Activated CD4-positive, alpha-beta T cell treated with anti-CD3 and anti-CD28 coated beads, Interleukin-2, Interleukin-4, amounts not matched to agents 100 ng/mL and 50 ng/mL, durations not matched to agents 16 hours and 8 hours (primary cell): ENCODE data around the gene PLB1.

Source experiments
- DNase-seq: peaks from one replicate; pipeline ENCODE4 v3.0.0-alpha.2; 2020; ENCODE audit warnings: low spot score

PLB1 gene

DNA sequence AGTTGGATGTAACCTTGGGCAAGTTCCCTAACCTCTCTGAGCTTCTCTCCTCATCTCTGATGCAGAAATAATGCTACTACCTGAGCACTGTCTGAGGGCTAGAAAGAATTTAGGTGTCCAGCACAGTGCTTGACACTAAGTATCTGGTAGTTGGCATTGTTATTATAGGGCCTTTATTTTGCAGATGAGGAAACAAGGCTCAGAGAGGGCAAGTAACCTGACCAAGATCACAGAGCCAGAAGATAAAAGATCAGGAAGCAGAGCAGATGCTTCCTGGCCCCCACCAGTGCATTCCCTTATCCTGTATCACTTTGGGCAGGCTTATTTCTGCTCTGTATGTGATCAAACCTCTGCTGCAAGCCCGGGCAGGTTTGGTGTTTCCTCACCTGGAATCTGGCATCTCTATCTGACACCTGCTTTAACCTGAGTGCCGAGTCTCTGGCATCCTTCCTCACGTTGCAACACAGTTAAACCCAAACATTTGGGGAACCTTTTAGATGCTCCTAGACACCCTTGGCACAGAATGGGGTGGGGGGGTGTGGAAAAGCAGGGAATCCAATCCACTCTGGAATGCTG is 69.9 kb downstream of the PLB1 start:
- no peak for DNase-seq

DNA sequence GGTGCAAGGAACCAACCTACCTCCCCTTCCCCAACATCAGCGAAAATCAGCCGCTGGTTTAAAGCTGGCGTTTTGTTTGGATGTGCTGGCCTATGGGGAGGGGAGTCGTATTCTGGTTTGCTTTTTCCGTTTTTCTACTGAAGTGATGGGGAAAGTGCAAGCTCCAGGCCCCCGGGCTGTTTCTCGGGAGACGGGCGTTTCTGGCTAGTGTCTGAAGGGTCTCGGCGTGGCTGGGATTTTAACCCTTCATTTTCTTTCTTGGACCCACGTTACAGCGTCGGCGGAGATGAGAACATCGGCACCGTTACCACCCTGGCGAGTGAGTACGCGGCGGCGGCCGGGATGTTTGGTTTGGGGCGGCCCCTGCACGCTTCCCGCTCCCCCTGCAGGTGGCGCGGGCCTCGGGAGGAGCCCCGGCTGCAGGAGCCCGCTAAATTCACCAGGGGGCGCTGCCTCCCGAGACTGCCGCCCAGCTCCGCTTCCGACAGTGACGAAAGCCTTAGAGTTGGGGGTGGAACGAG is 70.7 kb downstream of the PLB1 start:
- peak; percentile 93 for DNase-seq

DNA sequence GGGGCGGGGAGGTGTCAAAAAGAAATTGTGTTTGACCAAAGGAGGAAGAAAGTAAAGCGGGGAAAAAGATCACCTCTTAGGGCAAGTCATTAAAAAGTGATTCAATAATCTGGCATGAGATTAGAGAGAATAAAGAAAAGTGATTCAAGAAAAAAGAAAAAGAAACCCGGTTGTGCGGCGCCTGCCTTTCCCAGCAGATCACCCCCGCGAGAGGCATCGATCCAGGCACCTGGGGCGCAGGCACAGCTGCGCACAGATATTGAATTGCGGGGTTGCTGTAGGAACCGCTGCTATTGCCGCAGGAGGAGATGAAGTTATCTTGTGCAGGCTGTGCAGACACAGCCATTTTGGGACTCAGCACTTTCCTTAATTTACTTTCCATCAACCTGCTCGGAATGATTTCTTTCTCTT is 71.2 kb downstream of the PLB1 start:
- DNase-seq = no peak

DNA sequence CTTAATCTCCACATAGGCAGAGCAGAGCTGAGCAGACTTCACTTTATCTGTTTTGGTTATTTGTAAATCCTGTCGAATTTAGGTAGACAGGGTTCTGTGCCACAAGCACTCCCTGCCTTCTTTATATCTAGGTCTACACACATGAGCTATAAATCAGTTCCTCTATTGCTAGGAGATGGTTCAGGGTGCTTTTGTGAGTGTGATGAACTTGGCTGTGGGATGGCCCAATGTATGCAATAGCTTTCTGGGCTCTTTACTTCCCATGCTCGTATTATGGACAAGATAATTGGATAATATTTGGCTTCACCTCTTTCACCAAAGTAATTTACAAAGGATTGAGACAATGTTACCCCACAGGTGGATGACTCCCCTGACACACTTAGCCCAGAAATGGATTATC is 72.2 kb downstream of the PLB1 start:
- DNase-seq = no peak

DNA sequence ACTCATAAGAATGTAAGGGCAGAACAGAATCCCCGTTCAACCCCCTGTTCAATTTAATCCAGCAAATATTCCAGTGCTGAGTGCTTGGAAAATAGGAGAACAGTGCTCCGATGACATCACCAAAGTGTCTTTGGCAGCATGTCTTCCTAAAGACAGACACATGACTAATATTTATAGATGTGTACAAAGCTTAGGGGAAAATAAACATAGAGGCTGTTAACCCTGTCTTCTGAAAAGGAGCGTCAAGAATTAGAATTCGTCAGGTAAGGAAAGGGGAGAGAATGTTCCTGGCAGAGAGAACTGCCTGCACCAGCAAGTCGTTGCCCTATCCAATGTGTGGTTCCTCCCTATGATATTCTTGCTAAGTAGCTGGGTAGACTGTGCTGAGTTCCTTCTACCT is 72.7 kb downstream of the PLB1 start:
- DNase-seq = no peak

DNA sequence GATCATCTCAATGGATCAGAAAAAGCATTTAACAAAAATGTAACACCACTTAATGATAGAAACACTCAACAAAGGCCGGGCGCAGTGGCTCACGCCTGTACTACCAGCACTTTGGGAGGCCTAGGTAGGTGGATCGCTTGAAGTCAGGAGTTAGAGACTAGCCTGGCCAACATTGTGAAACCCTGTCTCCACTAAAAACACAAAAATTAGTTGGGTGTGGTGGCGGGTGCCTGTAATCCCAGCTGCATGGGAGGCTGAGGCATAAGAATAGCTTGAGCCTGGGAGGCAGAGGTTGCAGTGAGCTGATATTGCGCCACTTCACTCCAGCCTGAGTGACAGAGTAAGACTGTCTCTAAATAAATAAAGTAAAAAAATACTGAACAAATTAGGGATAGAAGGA is 74.6 kb downstream of the PLB1 start:
- no peak for DNase-seq

DNA sequence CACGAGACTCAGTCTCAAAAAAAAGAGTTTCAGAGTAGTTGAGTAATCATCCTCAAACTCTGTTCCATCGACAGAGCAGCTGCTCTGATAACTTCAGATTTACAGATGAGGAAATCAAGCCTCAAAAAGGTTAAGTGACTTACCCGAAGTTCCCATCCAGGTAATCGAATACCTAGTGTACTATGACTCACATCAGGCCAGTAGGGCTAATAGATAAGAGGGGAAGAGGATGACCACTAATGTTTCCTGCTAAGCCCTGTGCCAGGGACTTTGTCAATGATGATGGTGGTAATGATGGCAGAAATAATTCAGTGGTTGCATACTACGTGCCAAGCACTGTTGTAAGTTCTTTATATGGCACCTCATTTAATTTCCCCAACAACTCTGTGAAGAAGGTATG is 80.9 kb downstream of the PLB1 start:
- DNase-seq = no peak

DNA sequence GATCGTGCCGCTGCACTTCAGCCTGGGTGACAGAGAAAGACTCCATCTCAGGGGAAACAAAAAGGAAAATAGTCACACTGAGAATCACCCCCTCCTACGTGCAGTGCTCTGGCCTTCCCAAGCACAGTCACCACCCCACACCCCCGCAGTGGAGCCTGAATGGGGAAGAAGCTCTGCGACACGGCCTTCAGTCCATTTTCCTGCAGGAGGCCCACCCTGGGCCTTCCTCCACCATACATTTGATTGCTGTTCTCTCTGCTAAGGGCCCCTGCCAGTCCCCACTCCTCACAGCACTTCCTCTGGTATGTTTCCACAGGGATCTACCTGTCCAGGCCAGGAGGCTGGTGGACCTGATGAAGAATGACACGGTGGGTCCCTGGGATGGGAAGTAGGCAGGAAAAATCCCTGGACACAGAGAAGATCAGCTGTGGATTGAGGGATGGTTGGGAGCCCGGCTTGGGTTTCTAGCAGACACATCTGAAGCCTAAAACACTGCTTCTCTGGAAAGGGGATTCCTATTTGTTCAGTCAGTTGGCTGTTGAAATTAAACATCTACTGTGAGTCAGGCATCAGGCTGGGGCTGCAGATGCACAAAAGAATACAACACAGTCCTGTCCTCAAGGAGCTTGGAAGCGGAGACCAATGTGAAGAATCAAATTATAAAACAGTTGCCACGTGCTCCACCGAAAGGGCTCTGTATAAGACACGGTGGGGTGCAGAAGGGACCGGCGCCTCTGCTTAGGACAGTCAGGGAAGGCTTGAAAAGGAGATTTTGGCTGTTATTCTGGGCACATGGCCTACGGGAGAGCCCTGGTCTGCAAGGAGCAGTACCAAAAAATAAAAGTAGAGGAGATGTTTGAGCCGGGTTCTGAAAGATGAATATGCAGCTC is 82.2 kb downstream of the PLB1 start:
- DNase-seq = no peak

DNA sequence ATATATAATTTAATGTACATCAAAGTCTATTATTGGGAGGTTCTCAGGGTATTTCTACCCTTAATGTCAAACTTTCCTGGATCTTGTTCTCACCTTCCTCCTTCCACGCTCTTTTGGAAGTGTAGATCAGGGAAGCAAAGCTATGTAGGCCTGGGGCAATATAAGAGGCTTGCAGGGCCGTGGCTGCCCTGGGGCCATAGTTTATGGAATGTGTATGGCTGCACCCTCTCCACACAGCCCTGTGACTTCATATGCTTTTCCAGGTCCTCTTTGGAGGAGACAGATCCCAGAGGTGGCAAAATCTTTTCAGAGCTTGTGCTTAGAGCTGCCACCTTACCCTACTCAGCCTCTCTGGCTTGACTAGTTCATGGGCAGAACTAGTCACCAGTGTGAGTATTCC is 82.9 kb downstream of the PLB1 start:
- no peak for DNase-seq

DNA sequence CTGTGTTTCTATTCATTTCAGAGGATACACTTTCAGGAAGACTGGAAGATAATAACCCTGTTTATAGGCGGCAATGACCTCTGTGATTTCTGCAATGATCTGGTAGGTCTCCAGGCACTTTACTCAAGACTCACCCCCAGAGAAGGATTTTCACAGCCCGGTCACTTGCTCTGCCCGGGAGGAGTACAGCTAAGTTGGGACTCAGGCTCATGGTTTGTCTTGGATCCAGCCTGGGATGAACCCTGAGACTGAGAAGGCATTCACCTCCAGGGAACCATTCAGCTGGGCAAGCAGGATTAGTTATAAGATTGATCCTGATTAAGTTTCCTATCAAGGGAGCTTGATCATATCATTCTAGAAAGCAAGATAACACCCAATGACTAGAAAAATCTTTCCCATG is 83.7 kb downstream of the PLB1 start:
- no peak for DNase-seq

DNA sequence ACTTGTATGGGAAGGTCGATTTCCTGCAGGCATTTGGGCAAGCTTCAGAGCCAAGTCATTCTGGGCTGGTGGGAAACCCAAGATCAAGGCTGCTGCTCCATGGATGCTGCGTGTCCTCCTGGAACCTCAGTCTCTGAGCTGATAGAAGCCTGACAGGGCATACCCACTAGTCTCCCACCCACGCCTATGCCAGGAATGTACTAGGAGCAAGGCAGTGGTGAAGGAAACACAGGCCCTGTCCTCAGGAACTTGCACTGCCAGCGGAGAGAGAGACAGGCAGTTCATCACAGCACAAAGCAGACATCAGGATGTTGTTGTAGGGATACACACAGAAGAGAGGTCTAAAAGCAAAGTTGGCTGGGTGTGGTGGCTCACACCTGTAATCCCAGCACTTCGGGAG is 84.2 kb downstream of the PLB1 start:
- DNase-seq = no peak

DNA sequence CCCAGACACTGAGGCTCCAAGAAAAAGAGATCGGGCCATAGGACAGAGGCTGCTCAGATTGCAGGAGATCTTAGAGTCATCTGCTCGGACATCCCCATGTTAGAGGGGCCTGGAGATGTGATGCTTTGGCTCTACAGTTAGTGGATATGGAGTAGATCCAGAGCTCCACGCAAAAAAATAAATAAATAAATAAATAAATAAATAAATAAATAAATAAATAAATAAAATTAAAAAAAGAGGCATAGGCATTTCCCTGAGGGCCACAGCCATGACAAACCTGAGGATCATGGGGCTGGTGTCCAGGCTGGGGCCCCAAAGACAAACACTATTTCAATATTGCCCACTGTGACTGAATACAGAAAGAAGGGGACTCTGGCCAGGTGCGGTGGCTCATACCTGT is 85.5 kb downstream of the PLB1 start:
- no peak for DNase-seq

DNA sequence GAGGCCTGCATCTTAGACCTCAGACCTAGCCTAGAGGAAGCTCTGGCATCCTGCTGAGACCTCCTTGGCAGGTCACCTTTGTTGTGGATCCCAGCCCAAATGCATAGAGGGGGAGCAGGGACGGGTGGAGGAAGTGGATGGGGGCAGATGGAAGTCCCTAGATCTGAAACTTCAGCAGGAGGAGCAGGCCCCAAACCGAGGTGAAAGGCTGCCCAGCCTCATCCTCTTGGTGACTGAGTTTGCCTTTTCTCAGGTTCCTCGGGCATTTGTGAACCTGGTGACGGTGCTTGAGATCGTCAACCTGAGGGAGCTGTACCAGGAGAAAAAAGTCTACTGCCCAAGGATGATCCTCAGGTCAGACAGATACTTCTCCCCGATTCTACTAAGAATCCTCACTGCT is 86.3 kb downstream of the PLB1 start:
- no peak for DNase-seq

DNA sequence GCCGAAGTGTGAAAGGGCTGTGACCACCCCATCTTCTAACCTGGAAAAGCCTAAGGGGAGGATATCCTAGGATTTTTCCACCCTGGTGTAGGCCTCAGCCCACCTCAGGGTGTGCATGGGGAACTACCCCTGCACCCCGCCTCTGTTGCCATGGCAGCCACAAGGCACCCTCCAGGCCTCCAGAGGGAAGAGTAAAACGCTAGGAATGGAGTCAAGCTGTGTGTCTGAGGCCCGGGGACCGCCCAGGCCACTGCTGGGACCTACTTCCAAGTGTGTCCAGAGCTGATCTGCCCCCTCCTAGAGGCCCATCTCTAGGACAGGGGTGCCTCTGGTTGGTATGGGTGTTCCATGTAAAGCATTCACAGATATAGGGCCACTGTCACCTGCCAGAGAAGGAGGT is 86.7 kb downstream of the PLB1 start:
- DNase-seq = no peak

DNA sequence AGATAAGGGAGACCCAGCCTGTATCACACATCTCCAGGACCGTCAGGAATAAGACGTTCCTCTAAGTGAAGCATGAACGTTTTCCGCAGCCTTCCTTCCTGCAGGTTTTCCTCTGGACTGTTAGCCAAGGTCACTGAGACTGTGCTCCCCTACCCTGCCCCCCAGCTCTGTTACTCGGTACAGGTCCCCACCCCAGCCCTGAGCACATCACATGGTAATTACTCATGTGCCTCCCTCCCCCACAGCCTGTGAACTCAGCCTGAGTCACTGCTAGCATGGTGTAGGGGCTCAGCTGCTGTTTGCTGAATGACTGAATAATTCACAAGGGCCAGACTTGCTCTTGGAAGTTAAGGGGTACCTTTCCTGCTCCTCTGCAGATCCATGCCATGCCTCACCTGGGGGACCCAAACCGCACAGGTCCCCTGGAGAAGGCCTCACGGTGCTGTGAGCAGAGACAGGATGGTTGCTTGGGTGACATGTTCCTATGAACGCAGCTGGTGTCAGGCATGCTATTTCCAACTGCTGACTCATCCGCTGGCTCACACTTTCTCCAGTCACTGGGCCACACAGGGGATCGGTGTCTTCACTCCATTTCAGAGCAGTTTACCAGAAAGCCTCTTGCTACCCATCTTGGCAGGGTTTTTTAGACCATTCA is 88.2 kb downstream of the PLB1 start:
- peak; percentile 78 for DNase-seq

DNA sequence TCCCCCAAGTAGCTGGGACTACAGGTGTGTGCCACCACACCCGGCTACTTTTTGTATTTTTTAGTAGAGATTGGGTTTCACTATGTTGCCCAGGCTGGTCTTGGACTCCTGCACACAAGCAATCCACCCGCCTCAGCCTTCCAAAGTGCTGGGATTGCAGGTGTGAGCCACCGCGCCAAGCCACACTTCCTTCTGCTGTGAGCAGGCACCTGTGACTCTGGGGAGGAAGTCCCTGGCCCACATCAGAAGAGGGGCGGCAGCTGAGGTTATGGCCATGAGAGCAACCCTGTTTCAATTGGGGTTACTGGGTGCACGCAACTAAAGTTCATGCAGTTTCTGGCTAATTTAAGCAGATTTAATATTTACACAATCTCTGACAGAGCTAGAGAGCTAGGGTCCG is 91.0 kb downstream of the PLB1 start:
- DNase-seq = peak; percentile 35

DNA sequence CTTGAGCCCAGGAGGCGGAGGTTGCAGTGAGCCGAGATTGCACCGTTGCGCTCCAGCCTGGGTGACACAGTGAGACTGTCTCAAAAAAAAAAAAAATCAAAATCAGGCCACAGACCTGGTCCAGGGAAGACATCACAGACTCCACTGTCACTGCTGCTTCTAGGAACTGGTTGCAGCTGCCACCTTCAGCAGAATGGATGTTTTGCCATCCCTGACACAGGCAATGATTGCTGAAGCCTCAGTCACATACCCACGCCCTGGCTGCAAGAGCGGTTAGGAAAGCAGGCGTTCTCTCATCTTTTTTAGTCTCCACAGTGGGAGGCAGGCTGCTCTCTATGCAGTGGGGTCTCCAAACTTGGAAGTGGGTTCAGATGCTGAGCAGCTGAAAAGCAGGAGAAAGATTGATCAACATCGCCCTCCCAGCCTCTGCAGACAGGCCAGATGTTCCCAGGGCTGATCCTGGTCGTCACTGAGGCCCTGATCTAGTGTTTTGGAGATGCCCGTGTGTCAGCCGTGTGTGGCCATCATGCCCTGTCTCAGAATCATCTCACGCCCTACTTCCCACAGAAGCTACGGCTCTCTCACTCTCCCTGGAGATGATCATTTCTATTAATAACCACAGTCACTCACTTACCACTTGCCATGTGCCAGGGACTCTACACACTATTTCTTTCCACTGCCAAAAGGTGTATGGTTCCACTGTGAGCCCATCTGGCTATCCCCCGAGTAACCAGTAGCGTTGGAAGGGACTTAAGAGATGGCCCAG is 91.8 kb downstream of the PLB1 start:
- DNase-seq = no peak

DNA sequence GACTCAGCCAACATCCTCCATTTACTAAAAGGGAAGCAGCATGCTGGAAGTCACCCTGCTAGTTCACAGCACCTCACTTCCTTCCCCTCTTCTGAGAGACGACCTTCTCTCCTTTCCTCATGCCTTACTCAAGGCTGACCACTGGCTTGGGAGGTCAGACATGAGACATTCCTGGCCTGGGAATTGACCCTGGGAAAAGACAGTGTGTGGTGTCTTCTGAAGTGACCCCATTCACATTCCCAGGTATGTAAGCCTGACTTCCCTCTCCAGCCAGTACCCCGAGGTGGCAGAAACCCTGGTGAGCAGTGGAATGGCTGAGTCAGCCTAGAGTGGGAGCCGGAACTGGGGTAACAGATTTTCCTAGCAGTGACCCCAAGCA is 92.4 kb downstream of the PLB1 start:
- no peak for DNase-seq

DNA sequence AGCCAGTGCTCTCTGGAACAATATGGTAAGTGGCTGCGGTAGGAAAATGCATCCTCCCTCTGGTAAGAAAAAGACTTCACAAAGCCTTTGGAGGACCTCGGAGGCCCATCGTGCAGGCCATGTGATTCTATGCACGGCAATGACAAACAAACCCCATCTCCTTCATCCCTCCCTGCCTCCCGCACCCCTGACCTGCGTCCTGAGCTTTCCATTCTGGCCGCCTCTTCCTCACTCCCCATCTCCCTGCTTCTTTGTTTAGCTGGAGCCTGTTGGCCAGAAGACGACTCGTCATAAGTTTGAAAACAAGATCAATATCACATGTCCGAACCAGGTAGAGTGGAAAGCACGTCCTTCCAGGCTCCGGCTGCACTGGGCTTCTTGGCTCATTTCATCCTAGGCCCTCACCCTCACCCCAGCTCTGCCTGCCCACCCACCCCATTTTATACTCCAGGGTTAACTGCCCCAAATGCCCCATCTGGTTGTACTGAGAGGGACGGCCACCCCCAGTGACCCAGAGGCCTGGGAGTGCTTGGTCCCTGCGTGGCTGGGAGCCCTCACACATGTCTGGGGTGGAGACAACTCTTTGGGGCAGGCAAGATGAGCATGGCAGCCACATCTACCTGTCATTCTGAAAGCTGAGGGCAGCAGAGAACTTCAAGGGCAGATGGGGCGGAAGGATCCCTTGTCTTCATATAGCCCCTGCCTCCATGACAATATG is 94.0 kb downstream of the PLB1 start:
- no peak for DNase-seq

DNA sequence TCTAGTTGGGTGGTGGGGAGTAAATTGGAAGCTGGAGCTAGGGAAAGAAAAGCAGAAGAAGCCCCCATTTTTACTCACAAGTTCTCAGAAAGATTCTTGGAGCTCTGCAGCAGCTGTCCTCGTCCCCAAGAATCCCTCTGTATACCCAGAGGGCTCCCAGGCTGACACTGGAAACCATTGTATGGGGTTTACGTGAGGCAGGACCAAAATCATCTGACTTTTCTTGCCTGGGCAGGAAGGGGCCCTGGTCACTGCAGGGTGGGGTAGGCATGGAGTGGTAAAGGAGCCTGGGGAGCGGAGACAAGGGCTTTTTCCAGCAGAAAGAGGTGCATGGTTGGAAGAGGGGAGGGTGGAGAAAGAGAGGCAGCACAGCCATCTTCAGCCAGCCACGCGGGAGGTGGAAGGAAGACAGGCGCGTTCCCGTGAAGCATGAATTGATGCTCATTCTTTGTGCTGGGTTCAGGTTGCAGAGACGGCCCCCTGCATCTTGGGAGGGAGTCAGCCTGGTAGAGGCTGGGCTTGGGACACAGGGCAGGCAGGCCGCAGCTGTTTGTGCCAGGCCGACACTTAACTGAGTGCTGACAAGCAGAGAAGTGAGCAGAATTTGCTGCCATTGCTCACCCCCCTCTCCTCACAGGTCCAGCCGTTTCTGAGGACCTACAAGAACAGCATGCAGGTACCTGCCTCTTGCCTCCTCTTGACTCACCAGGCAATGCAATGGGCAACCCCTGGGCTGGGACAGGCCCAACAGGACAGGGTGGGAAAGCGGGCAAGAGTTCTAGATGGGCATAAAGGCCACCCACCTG is 94.8 kb downstream of the PLB1 start:
- DNase-seq = no peak
